ENCODE data around the gene TPST1. TPM values are rescaled to one million over a fixed set of nuclear protein-coding genes. Genes with fewer than 3 reads are reported as not detected.

Gene TPST1
- total and polyA plus RNA-seq, 4 donors = 7.2 to 56.7 (median 34.5) TPM

GRCh38 chr7:66239467-66239856 lies 34.3 kb downstream of the TPST1 start:
- no peak overlapping the region for H3K9ac ChIP-seq (ENCODE audit: insufficient read depth in 1 of 2, low read length in 2 of 2)

GRCh38 chr7:66245008-66245407 lies 39.9 kb downstream of the TPST1 start:
- no peak for ATAC-seq (ENCODE audit: insufficient read depth, low FRiP score)
- H3K27ac ChIP-seq (ENCODE audit: low read depth in 1 of 2, low read length in 1 of 2) = no peak overlapping the region
- H3K9ac ChIP-seq (ENCODE audit: insufficient read depth in 1 of 2, low read length in 2 of 2) = no peak overlapping the region
- peaks cover 0 to 3% (median 1%) of the 10 kb centered on the region in 4 donors for H3K36me3 ChIP-seq (ENCODE audit: control insufficient read depth in 4 of 4, insufficient read depth in 4 of 4, low read length in 4 of 4)
- no peaks in the 10 kb centered on the region for H3K27me3 ChIP-seq (ENCODE audit: control insufficient read depth in 3 of 3, insufficient read depth in 3 of 3, low read length in 2 of 3)
- no peak for TF ChIP-seq CTCF (IDR thresholded peaks at IDR 0.05; ENCODE audit: control extremely low read depth, extremely low read depth)
- H3K4me1 ChIP-seq (ENCODE audit: control insufficient read depth in 5 of 5, insufficient read depth in 5 of 5, low read length in 5 of 5) = peaks cover 0 to 18% (median 0%) of the 10 kb centered on the region in 5 donors
- no peaks in the 10 kb centered on the region for H3K9me3 ChIP-seq (ENCODE audit: control insufficient read depth in 4 of 4, insufficient read depth in 3 of 4, low read length in 3 of 4)
- no peak for DNase-seq
- no peak overlapping the region for H3K4me3 ChIP-seq
- WGBS, 2 donors = 77 to 80% methylated on average over 2 of the region's 2 CpGs

More at GRCh38 chr7:66239467-66239856, 34.3 kb downstream of the TPST1 start:
- H3K4me1 ChIP-seq (ENCODE audit: control insufficient read depth in 5 of 5, insufficient read depth in 5 of 5, low read length in 5 of 5) = peaks cover 2 to 29% (median 10%) of the 10 kb centered on the region in 5 donors
- H3K36me3 ChIP-seq (ENCODE audit: control insufficient read depth in 4 of 4, insufficient read depth in 4 of 4, low read length in 4 of 4) = peaks cover 0 to 2% (median 0%) of the 10 kb centered on the region in 4 donors
- 59 to 81% methylated on average over 1 of the region's 1 CpG for WGBS, 2 donors
- no peak overlapping the region for H3K4me3 ChIP-seq
- no peaks in the 10 kb centered on the region for H3K27me3 ChIP-seq (ENCODE audit: control insufficient read depth in 3 of 3, insufficient read depth in 3 of 3, low read length in 2 of 3)
- DNase-seq (no peak), ATAC-seq (ENCODE audit: insufficient read depth, low FRiP score) (no peak)
- H3K9me3 ChIP-seq (ENCODE audit: control insufficient read depth in 4 of 4, insufficient read depth in 3 of 4, low read length in 3 of 4) = no peaks in the 10 kb centered on the region
- no peak for TF ChIP-seq CTCF (IDR thresholded peaks at IDR 0.05; ENCODE audit: control extremely low read depth, extremely low read depth)
- H3K27ac ChIP-seq (ENCODE audit: low read depth in 1 of 2, low read length in 1 of 2) = no peak overlapping the region

- no peak overlapping the region for H3K9ac ChIP-seq (ENCODE audit: insufficient read depth in 1 of 2, low read length in 2 of 2)
- peaks cover 0 to 18% (median 0%) of the 10 kb centered on the region in 5 donors for H3K4me1 ChIP-seq (ENCODE audit: control insufficient read depth in 5 of 5, insufficient read depth in 5 of 5, low read length in 5 of 5)
- H3K27me3 ChIP-seq (ENCODE audit: control insufficient read depth in 3 of 3, insufficient read depth in 3 of 3, low read length in 2 of 3) = no peaks in the 10 kb centered on the region
- WGBS, 2 donors = 94 to 95% methylated on average over 2 of the region's 2 CpGs
- TF ChIP-seq CTCF (IDR thresholded peaks at IDR 0.05; ENCODE audit: control extremely low read depth, extremely low read depth) = no peak
- DNase-seq (no peak), ATAC-seq (ENCODE audit: insufficient read depth, low FRiP score) (no peak)
- no peak overlapping the region for H3K27ac ChIP-seq (ENCODE audit: low read depth in 1 of 2, low read length in 1 of 2)
- H3K9me3 ChIP-seq (ENCODE audit: control insufficient read depth in 4 of 4, insufficient read depth in 3 of 4, low read length in 3 of 4) = no peaks in the 10 kb centered on the region
- no peak overlapping the region for H3K4me3 ChIP-seq
- peaks cover 0 to 5% (median 0%) of the 10 kb centered on the region in 4 donors for H3K36me3 ChIP-seq (ENCODE audit: control insufficient read depth in 4 of 4, insufficient read depth in 4 of 4, low read length in 4 of 4)
Observed at GRCh38 chr7:66246554-66247171, 41.5 kb downstream of the TPST1 start.

All from lung (tissue), 12 donors.